Midbrain (tissue), 1 donor: Measurements from ENCODE around the gene OBSL1.

ENCODE experiments used
- DNase-seq: peaks from one replicate; lab custom pipeline; 2025; lab: John Stamatoyannopoulos, UW

The OBSL1 gene

DNA sequence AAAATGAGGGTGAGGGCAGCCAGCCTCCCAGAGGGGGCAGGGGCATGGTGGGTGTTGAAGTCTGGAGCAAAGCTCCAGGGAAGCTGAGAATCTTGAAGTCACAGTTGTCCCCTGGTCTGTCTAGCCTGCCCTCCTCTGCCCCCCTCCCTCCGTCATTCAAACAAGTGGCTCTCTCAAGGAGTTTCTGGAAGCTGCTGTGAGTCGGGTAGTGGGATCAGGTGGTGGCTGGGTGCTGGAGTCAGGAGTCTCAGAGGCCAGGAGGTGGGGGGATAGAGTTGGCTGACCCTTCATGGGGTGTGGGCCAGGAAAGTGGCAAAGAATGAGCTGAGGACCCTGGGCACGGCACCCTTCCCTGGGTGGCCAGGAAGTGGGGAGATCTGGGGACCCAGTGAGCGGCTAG, 57.6 kb downstream of the OBSL1 start:
- no peak for DNase-seq

GRCh38 chr2:219512524-219513216, 58.7 kb downstream of the OBSL1 start:
- no peak for DNase-seq

- DNase-seq, result no peak
Observed at GRCh38 chr2:219511547-219512325, 59.6 kb downstream of the OBSL1 start.

GRCh38 chr2:219510512-219511135, 60.7 kb downstream of the OBSL1 start:
- DNase-seq, result no peak

DNA sequence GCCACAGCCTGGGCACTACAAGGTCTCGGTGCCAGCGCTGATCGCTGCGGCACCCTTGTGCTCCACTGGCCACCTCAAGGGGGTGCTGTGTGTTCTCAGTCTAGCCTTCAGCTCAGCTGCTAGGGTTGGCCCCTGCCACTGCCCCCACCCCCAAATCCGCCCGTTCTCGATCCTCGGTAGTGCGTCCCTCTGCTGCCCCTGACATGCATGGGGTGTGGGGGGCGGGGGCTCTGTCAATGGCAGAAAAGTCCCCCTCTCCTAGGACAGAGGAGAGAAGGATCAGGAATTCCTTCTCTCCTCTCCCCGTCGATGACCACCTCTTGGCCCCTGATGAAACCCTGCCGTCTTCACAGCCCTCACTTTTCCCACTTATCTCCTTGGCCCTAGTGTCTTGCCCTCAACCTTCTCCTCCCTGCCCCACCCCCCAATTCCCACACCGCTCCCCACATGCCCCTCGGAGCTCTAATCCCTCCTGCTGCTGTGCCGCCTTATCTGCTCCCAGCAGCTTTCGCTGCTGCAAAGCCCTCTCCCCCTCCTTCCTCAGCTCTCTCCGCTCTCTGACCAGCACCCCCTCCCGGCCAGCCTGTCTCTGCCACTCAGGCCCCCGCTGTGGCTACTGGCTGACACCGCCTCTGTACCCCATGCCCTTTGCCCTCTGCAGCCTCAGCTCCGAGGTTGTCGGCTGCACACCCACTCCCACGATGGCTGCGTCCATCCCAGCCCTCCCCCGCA, 61.4 kb downstream of the OBSL1 start:
- peak; percentile 49 for DNase-seq

GRCh38 chr2:219508971-219509779, 62.2 kb downstream of the OBSL1 start:
- DNase-seq, result no peak

GRCh38 chr2:219508444-219508734, 63.0 kb downstream of the OBSL1 start:
- no peak for DNase-seq

DNA sequence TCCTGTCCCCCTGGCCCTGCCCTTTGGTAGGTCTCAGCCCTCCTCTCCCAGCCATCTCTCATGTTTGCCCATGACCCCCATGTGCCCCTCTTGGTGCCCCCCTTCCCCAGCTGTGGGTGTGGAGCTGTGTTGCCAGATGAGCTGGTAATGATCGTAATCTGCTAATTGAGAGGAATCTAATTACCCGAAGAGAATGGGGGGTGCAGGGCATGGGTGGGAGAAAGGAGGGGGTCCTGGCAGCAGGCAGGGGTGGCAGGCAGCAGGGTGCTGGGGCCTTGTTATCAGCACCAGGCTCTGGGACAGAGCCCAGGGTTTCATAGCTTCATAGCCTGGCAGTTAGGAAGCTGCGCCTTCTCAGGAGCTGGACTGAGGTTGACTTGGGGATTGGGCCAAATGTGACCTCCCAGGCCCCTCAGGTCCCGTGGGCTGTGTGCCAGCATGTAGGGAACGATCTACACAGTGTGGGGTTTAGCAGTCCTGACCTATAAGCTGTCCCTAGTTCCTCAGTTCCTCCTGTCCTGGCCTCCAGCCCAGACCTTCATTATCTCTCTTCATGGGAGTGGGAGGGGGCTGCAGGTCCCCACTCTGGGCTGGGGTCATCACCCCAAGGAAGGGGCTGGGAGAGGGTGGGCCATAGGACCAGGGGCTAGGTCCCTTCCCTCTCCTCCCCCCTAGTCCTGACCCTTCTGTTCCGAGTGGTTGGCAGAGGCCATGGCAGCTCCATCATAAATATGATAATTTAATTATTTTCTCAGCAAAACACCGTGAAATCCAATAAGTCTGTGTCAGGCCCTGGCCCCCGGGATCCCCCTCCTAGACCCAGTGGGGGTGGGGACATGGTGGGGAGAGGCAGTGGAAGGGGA, 63.5 kb downstream of the OBSL1 start:
- DNase-seq, result no peak

DNA sequence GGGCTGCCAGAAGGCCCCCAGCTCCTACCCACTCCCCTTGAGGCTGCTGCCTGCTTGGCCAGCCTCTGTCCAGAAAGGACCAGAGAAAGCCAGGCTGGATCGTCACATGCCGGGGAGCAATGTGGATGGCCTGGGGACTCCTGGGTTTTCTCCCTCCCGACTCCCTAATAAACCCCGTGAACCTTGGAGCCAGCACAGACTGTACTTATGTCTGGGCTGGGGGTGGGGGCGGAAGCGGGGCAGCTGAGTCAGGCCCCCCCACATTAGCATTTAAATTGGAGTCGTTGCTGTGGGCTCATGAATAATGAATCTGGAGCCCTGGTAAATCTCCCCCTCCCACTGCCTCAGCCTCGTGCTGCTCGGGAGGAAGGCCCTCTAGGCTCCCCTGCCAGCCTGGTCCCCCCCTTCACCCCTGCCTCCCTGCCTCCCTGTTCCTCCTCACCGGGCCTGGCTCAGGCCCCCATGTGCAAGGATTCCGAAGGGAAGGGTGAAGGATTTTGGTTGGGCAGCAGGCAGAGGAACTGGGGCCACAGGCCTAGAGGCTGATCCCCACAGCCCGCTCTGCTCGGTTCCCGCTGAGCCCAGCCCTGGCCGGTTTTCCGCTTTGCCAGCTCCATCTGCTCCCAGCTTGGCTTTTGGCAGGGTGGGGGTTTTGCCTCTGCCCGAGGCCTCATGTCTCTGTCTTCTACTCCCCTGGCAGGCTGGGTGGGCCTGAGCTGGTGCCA, 64.4 kb downstream of the OBSL1 start:
- DNase-seq, result no peak

- DNase-seq, result no peak
Observed at GRCh38 chr2:219506153-219506801, 65.1 kb downstream of the OBSL1 start.

- no peak for DNase-seq
Observed at GRCh38 chr2:219505585-219505984, 65.8 kb downstream of the OBSL1 start.

- no peak for DNase-seq
Observed at GRCh38 chr2:219502618-219503017, 68.7 kb downstream of the OBSL1 start.

- no peak for DNase-seq
Observed at GRCh38 chr2:219501849-219502248, 69.5 kb downstream of the OBSL1 start.
